CD4-positive, alpha-beta T cell (primary cell): ENCODE data around the gene LCOR. TPM values are rescaled to one million over a fixed set of nuclear protein-coding genes. Genes with fewer than 3 reads are reported as not detected.
"Not testable (repeated sequence)": the region's sequence is repeated elsewhere in the genome, so short reads cannot be mapped to it uniquely, and the experiment has no call there.

Experiments used
- ATAC-seq: fragments of 200-7000 bp; cut with Tn5 transposase; one replicate; pipeline ENCODE4 v1.10.0; 2022; ENCODE audit warnings: mild to moderate bottlenecking; ENCODE audit not compliant: poor library complexity
- CTCF ChIA-PET: fragments of 350-600 bp; sonication (Branson Sonifier 250); formaldehyde crosslinking; loops from one replicate; lab custom pipeline; 2021; ENCODE audit warnings: antibody characterized with exemption, inconsistent platforms; lab: Charles Lee
- POLR2A ChIA-PET: fragments of 350-600 bp; sonication (Branson Sonifier 250); formaldehyde crosslinking; loops from one replicate; lab custom pipeline; 2021; ENCODE audit warnings: antibody characterized with exemption, inconsistent platforms; lab: Charles Lee
- DNase-seq, 14 experiments: peaks; one replicate each; pipeline ENCODE4 v3.0.0-alpha.2; 2013 to 2020; ENCODE audit warnings: mixed read lengths in 2 of 14
- H3K27ac ChIP-seq, 2 donors: one replicate each; pipeline versions ENCODE4 v1.5.1 to v1.7.0; 2013; ENCODE audit warnings: low read length in 2 of 2, low read depth in 1 of 2, mild to moderate bottlenecking in 1 of 2
- H3K27me3 ChIP-seq, 2 experiments: 1 replicate in 1 of 2; 2 replicates in 1 of 2; pipeline versions ENCODE4 v1.6.1 to v1.7.0; 2013; ENCODE audit warnings: low read length in 2 of 2, control low read depth in 1 of 2, mild to moderate bottlenecking in 1 of 2, moderate library complexity in 1 of 2; ENCODE audit not compliant: insufficient read depth in 2 of 2, control insufficient read depth in 1 of 2
- H3K36me3 ChIP-seq: one replicate; pipeline ENCODE4 v1.6.1; 2013; ENCODE audit warnings: low read length, control low read depth; ENCODE audit not compliant: insufficient read depth
- H3K4me1 ChIP-seq: one replicate; pipeline ENCODE4 v1.6.1; 2013; ENCODE audit warnings: low read length, control low read depth; ENCODE audit not compliant: insufficient read depth
- H3K4me3 ChIP-seq: one replicate; pipeline ENCODE4 v1.5.1; 2013; ENCODE audit warnings: mild to moderate bottlenecking, low read length, moderate library complexity
- H3K9me3 ChIP-seq, 2 experiments: 1 replicate in 1 of 2; 2 replicates in 1 of 2; pipeline versions ENCODE4 v1.6.1 to v1.7.0; 2013; ENCODE audit warnings: low read length in 2 of 2, mild to moderate bottlenecking in 2 of 2, control low read depth in 1 of 2, moderate library complexity in 1 of 2; ENCODE audit not compliant: control insufficient read depth in 1 of 2, insufficient read depth in 1 of 2
- H3K27ac Mint-ChIP-seq: one replicate; pipeline ENCODE4 v1.8.0; 2020; ENCODE audit warnings: mixed read lengths
- H3K27me3 Mint-ChIP-seq: one replicate; pipeline ENCODE4 v1.8.0; 2021; ENCODE audit warnings: mixed read lengths
- H3K36me3 Mint-ChIP-seq: one replicate; pipeline ENCODE4 v1.8.0; 2021; ENCODE audit warnings: low read depth, mixed read lengths
- H3K4me1 Mint-ChIP-seq: one replicate; pipeline ENCODE4 v1.8.0; 2021; ENCODE audit warnings: low read depth, mixed read lengths
- H3K4me3 Mint-ChIP-seq: one replicate; pipeline ENCODE4 v1.8.0; 2020; ENCODE audit warnings: mild to moderate bottlenecking, mixed read lengths
- H3K9me3 Mint-ChIP-seq: one replicate; pipeline ENCODE4 v1.8.0; 2020; ENCODE audit warnings: mixed read lengths
- intact Hi-C, 2 experiments: fragments of 100-400 bp; cut with DNase I in 1 of 2; cut with micrococcal nuclease in 1 of 2; formaldehyde crosslinking; loops; one replicate each; pipeline versions ENCODE4 v1.15.1 to v1.9.0; 2023 to 2025; cut with DNase I, micrococcal nuclease
- total RNA-seq, 174 experiments: library from RNA in 2 of 174; stranded (reverse) in 2 of 174; gene quantifications; one replicate each; pipeline ENCODE4 v1.2.3 and lab custom pipeline; 2021 to 2026
- TF ChIP-seq, protein P1 (sequence below): fragments of 200-600 bp; IDR thresholded peaks from one replicate; pipeline ENCODE4 v1.8.0; 2022; ENCODE audit warnings: antibody characterized with exemption, mild to moderate bottlenecking

The LCOR gene
- total RNA-seq, 2 experiments from 2014 or later = 46.0 to 56.0 TPM

- H3K9me3 Mint-ChIP-seq = no peaks in the 10 kb centered on the region
- H3K27me3 ChIP-seq = peaks cover 0 to 9% of the 10 kb centered on the region in 2 experiments
- no peak overlapping the region for H3K27ac ChIP-seq
- ATAC-seq = no peak
- no peaks in the 10 kb centered on the region for H3K9me3 ChIP-seq
- intact Hi-C loops = no loop called here
- DNase-seq = no peak
- no peaks in the 10 kb centered on the region for H3K36me3 ChIP-seq
- ChIA-PET POLR2A (no interaction called here), CTCF (no interaction called here)
- H3K4me3 ChIP-seq = no peak overlapping the region
- H3K36me3 Mint-ChIP-seq = no peaks in the 10 kb centered on the region
- H3K27me3 Mint-ChIP-seq = peaks cover 19% of the 10 kb centered on the region
- no peak overlapping the region for H3K4me3 Mint-ChIP-seq
- no peak overlapping the region for H3K27ac Mint-ChIP-seq
- no peaks in the 10 kb centered on the region for H3K4me1 Mint-ChIP-seq
- no peaks in the 10 kb centered on the region for H3K4me1 ChIP-seq
- TF ChIP-seq, protein P1, sequence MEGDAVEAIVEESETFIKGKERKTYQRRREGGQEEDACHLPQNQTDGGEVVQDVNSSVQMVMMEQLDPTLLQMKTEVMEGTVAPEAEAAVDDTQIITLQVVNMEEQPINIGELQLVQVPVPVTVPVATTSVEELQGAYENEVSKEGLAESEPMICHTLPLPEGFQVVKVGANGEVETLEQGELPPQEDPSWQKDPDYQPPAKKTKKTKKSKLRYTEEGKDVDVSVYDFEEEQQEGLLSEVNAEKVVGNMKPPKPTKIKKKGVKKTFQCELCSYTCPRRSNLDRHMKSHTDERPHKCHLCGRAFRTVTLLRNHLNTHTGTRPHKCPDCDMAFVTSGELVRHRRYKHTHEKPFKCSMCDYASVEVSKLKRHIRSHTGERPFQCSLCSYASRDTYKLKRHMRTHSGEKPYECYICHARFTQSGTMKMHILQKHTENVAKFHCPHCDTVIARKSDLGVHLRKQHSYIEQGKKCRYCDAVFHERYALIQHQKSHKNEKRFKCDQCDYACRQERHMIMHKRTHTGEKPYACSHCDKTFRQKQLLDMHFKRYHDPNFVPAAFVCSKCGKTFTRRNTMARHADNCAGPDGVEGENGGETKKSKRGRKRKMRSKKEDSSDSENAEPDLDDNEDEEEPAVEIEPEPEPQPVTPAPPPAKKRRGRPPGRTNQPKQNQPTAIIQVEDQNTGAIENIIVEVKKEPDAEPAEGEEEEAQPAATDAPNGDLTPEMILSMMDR = no peak
These were observed 28.8 kb upstream of the LCOR start for GRCh38 chr10:96803288-96803664.

GRCh38 chr10:96814264-96814663, 17.8 kb upstream of the LCOR start:
- ATAC-seq (no peak), DNase-seq (no peak)
- H3K27ac ChIP-seq = no peak overlapping the region
- Mint-ChIP-seq H3K27ac (no peak overlapping the region), H3K4me3 (no peak overlapping the region), H3K27me3 (peaks cover 20% of the 10 kb centered on the region), H3K4me1 (no peaks in the 10 kb centered on the region), H3K36me3 (no peaks in the 10 kb centered on the region), H3K9me3 (no peaks in the 10 kb centered on the region)
- TF ChIP-seq, protein P1 = no peak
- no peaks in the 10 kb centered on the region for H3K36me3 ChIP-seq
- no peak overlapping the region for H3K4me3 ChIP-seq
- intact Hi-C loops = no loop called here
- ChIA-PET POLR2A (no interaction called here), CTCF (no interaction called here)
- no peaks in the 10 kb centered on the region for H3K4me1 ChIP-seq
- no peaks in the 10 kb centered on the region for H3K9me3 ChIP-seq
- peaks cover 0 to 3% of the 10 kb centered on the region in 2 experiments for H3K27me3 ChIP-seq

DNA sequence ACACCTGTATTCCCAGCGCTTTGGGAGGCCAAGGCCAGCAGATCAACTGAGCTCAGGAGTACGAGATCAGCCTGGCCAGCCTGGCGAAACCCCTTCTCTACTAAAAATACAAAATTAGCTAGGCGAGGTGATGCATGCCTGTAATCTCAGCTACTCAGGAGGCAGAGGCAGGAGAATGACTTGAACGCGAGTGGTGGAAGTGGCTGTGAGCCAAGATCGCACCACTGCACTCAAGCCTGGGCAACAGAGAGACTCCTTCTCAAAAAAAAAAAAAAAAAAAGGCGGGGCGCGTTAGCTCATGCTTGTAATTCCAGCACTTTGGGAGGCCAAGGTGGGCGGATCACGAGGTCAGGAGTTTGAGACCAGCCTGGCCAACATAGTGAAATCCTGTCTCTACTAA, 13.1 kb upstream of the LCOR start:
- CTCF ChIA-PET = interaction anchor here (0.6 kb wide), 1 partner anchor 28 kb away, joined by 3 read pairs; no protein-coding TSS in a partner anchor
- H3K4me3 Mint-ChIP-seq, POLR2A ChIA-PET, H3K9me3 ChIP-seq, H3K4me1 Mint-ChIP-seq, H3K36me3 ChIP-seq, H3K27me3 Mint-ChIP-seq, intact Hi-C loops, H3K4me1 ChIP-seq, H3K27me3 ChIP-seq, H3K9me3 Mint-ChIP-seq, ATAC-seq, H3K36me3 Mint-ChIP-seq, H3K4me3 ChIP-seq, H3K27ac ChIP-seq, DNase-seq, H3K27ac Mint-ChIP-seq: not testable (repeated sequence)

GRCh38 chr10:96820765-96821164, 11.3 kb upstream of the LCOR start:
- H3K36me3 Mint-ChIP-seq = no peaks in the 10 kb centered on the region
- POLR2A ChIA-PET = no interaction called here
- Histone ChIP-seq H3K36me3 (no peaks in the 10 kb centered on the region), H3K4me3 (no peak overlapping the region), H3K27ac (no peak overlapping the region), H3K4me1 (no peaks in the 10 kb centered on the region), H3K9me3 (no peaks in the 10 kb centered on the region), H3K27me3 (no peaks in the 10 kb centered on the region)
- no peak overlapping the region for H3K4me3 Mint-ChIP-seq
- no peaks in the 10 kb centered on the region for H3K9me3 Mint-ChIP-seq
- no peak overlapping the region for H3K27ac Mint-ChIP-seq
- DNase-seq (no peak), ATAC-seq (no peak)
- TF ChIP-seq, protein P1 = no peak
- no peaks in the 10 kb centered on the region for H3K27me3 Mint-ChIP-seq
- CTCF ChIA-PET = no interaction called here
- intact Hi-C loops = no loop called here
- H3K4me1 Mint-ChIP-seq = no peaks in the 10 kb centered on the region
